Immature natural killer cell (primary cell): ENCODE results near the gene SPRN. TPM values are rescaled to one million over a fixed set of nuclear protein-coding genes. Genes with fewer than 3 reads are reported as not detected.
"Not testable (repeated sequence)": the region's sequence is repeated elsewhere in the genome, so short reads cannot be mapped to it uniquely, and the experiment has no call there.

Experiments
- DNase-seq, 3 donors: peaks; one replicate each; pipeline ENCODE4 v3.0.0; 2022; ENCODE audit warnings: mixed read lengths in 1 of 3
- H3K27ac Mint-ChIP-seq, 6 donors: one replicate each; pipeline ENCODE4 v1.8.0; 2020; ENCODE audit warnings: mixed read lengths in 6 of 6, mild to moderate bottlenecking in 5 of 6, inconsistent platforms in 4 of 6, moderate library complexity in 3 of 6
- H3K27me3 Mint-ChIP-seq, 3 donors: one replicate each; pipeline ENCODE4 v1.8.0; 2020 to 2021; ENCODE audit warnings: low read depth in 3 of 3, mild to moderate bottlenecking in 3 of 3, mixed read lengths in 3 of 3, moderate library complexity in 3 of 3, inconsistent platforms in 1 of 3
- H3K36me3 Mint-ChIP-seq, 3 donors: one replicate each; pipeline ENCODE4 v1.8.0; 2020; ENCODE audit warnings: mixed read lengths in 3 of 3, inconsistent platforms in 2 of 3, mild to moderate bottlenecking in 2 of 3
- H3K4me1 Mint-ChIP-seq, 2 donors: one replicate each; pipeline ENCODE4 v1.8.0; 2020; ENCODE audit warnings: inconsistent platforms in 2 of 2, mild to moderate bottlenecking in 2 of 2, mixed read lengths in 2 of 2, moderate library complexity in 1 of 2
- H3K4me3 Mint-ChIP-seq, 5 donors: one replicate each; pipeline ENCODE4 v1.8.0; 2020; ENCODE audit warnings: mild to moderate bottlenecking in 5 of 5, mixed read lengths in 5 of 5, inconsistent platforms in 3 of 5, moderate library complexity in 3 of 5
- H3K9me3 Mint-ChIP-seq, 6 donors: one replicate each; pipeline ENCODE4 v1.8.0; 2020; ENCODE audit warnings: mild to moderate bottlenecking in 6 of 6, mixed read lengths in 6 of 6, inconsistent platforms in 4 of 6, moderate library complexity in 3 of 6
- polyA plus RNA-seq, 3 donors: library from polyadenylated mRNA; unstranded; fragments of 300-500 nt; fragmentation: Illumina TruSeq; gene quantifications; one replicate each; pipeline ENCODE4 v1.2.3, GENCODE V29; 2021

Gene SPRN, protein sequence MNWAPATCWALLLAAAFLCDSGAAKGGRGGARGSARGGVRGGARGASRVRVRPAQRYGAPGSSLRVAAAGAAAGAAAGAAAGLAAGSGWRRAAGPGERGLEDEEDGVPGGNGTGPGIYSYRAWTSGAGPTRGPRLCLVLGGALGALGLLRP
- under 1 TPM in 2 of 3 donors, not detected in 1; 0.30 to 0.37 TPM for polyA plus RNA-seq

DNA sequence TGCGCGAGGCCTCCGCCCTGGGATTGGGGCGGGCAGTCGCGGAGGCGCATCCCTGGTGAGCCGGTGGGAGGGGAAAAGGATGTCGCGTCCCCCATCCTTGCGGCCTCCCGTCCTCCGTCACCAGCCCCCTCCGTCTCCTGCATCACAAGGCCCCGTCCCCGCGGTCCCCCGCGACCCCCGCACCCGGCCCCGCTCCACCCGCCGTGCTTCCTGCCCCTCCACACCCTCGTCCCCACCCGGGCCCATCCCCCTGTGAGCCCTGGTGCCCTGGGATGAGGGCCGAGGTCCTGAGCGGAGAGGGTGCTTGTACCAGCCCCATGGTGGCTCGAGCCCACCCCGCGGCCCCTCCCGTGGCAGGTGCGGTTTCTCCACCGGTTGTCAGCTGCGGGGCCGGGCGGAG is at the start of gene SPRN:
TSS of gene SPRN (minus strand) at position 25 of the 400 bp plus-strand sequence. CDS start 944 bp downstream, outside the sequence.
- not testable (repeated sequence) for H3K4me1 Mint-ChIP-seq, DNase-seq, H3K27ac Mint-ChIP-seq, H3K36me3 Mint-ChIP-seq, H3K27me3 Mint-ChIP-seq
- peak within 1 kb of the TSS in 2 of 5 donors; percentile 42 to 54 for H3K4me3 Mint-ChIP-seq
- peaks cover 0 to 11% (median 2%) of the 10 kb centered on the region in 6 donors for H3K9me3 Mint-ChIP-seq

DNA sequence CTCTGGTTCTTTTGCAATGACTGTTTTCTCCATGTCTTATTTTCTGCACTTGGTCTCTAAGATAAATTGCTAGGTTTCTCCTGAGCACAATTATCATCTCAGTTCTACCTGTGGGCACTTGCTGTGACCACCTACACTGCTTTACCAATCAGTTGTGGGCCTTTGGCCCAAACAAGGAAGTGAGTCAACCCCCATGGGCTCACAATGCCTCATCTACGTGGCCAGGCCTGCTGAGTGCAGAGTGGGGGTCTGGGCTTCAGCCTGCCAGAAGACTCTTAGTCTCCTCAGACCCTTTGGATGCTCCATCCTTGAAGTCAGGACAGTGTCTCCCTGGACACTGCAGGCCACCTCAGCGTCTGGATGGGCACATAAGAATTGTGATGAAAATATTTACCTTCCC is 49.6 kb upstream of the SPRN start:
- H3K4me3 Mint-ChIP-seq = peak overlapping the region in 1 of 5 donors; percentile 53
- peaks cover 0 to 2% (median 0%) of the 10 kb centered on the region in 3 donors for H3K27me3 Mint-ChIP-seq
- peaks cover 0 to 9% (median 7%) of the 10 kb centered on the region in 3 donors for H3K36me3 Mint-ChIP-seq
- H3K27ac Mint-ChIP-seq = peak overlapping the region in 5 of 6 donors; percentile 12 to 92 (median 68)
- H3K9me3 Mint-ChIP-seq = no peaks in the 10 kb centered on the region
- H3K4me1 Mint-ChIP-seq = peaks cover 26 to 29% of the 10 kb centered on the region in 2 donors
- DNase-seq = no peak

DNA sequence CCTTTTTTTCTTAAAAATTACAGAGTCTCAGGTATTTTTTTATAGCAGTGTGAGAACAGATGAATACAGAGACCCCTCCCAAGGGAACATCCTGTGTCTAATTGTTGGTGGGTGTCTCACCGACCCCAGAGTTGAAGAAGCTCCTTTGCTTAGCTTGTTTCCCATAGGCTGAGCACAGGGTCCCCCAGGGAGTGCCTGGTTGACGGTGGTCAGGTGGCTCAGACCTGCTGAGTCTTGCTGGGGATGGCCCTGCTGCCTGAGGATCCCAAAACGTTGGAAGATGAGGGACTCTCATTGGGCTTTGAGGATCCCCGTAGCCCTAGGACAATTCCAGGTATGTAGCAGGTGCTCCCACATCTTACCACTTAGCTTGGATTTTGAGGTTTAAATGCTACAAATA is 48.8 kb upstream of the SPRN start:
- Mint-ChIP-seq H3K9me3 (no peaks in the 10 kb centered on the region), H3K4me1 (peaks cover 26 to 29% of the 10 kb centered on the region in 2 donors), H3K4me3 (no peak overlapping the region), H3K27me3 (peaks cover 0 to 2% (median 0%) of the 10 kb centered on the region in 3 donors), H3K36me3 (peaks cover 2 to 11% (median 9%) of the 10 kb centered on the region in 3 donors), H3K27ac (peak overlapping the region in 1 of 6 donors; percentile 58)
- no peak for DNase-seq

DNA sequence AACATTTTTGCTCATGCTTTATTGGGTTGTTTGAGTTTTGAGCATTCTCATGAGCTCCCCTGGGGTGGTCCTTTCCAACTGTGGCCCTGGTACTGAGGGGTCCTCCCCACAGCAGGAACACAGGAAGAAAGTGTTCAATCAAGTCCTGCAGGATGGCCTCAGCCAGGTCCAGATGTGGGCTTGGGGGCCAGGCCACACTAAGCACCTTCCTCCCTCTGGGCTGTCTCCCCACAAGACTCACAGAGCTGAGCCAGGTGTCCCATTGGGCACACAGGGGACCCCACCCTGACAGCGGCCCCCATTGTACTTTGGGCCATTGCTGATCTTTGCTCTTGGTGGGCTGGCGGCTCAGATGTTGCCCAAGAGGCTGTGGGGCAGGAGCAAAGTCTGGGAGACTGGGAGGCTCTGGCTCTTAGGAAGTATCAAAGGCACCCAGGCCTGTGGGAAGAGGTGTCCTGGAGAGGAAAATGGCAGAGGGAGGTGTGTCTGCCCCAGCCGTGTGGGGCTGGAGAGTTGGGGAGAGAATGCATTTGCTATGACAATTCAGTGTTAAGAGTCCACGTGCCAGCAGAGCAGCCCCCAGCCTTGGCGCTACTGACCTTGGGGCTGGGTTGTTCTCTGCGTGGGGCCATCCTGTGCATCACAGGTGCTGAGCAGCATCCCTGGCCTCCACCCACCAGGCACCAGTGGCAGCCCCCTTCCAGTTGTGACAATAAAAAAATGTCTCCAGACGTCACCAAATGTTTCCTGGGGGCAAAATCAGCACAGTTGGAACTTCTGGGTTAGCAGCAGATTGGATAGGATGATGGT is 47.1 kb upstream of the SPRN start:
- Mint-ChIP-seq H3K27ac (no peak overlapping the region), H3K36me3 (peaks cover 4 to 13% (median 13%) of the 10 kb centered on the region in 3 donors), H3K9me3 (no peaks in the 10 kb centered on the region), H3K4me1 (peaks cover 26 to 29% of the 10 kb centered on the region in 2 donors), H3K27me3 (peaks cover 0 to 2% (median 0%) of the 10 kb centered on the region in 3 donors), H3K4me3 (no peak overlapping the region)
- no peak for DNase-seq

DNA sequence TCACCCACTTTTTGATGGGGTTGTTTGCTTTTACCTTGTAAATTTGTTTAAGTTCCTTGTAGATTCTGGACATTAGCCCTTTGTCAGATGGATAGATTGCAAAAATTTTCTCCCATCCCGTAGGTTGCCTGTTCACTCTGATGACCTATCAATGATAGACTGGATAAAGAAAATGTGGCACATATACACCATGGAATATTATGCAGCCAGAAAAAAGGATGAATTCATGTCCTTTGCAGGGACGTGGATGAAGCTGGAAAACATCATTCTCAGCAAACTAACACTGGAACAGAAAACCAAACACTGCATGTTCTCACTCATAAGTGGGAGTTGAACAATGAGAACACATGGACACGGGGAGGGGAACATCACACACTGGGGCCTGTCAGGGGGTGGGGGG is 44.8 kb upstream of the SPRN start:
- H3K27ac Mint-ChIP-seq, H3K9me3 Mint-ChIP-seq, DNase-seq, H3K4me3 Mint-ChIP-seq, H3K4me1 Mint-ChIP-seq, H3K27me3 Mint-ChIP-seq: not testable (repeated sequence)
- peaks cover 4 to 13% (median 13%) of the 10 kb centered on the region in 3 donors for H3K36me3 Mint-ChIP-seq

DNA sequence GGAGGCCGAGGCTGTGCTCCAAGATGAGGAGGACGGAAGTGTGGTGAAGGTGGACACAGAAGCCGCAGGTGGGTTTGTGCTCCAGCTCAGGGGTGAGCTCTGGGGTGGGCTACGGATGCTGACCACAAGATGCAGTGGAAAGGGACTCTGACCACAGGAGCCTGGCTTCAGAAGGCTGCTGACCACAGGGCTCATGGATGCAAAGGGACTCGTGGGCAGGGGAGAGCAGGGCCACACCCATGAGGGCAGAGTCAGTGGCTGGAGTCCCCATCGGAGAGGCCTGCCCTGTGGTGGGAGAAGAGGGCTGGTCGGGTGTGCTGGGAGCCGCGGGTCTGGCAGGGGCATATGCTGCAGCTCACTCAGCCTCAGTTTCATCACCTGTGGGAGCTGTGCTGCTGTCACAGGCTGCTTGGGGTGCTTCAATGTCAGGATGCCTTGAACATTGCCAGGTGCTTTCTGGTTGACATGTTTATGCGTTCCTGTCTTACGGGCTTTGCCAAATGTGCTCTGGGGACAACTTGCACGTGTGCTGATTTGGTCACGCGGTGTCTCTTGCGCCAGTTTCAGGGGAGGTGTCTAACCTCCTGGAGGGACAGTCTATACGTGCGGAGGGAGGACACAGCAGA is 43.0 kb upstream of the SPRN start:
- Mint-ChIP-seq H3K27me3 (no peaks in the 10 kb centered on the region), H3K4me1 (no peaks in the 10 kb centered on the region), H3K4me3 (no peak overlapping the region), H3K27ac (no peak overlapping the region), H3K9me3 (peaks cover 0 to 2% (median 0%) of the 10 kb centered on the region in 6 donors), H3K36me3 (peaks cover 4 to 13% (median 9%) of the 10 kb centered on the region in 3 donors)
- DNase-seq = no peak

DNA sequence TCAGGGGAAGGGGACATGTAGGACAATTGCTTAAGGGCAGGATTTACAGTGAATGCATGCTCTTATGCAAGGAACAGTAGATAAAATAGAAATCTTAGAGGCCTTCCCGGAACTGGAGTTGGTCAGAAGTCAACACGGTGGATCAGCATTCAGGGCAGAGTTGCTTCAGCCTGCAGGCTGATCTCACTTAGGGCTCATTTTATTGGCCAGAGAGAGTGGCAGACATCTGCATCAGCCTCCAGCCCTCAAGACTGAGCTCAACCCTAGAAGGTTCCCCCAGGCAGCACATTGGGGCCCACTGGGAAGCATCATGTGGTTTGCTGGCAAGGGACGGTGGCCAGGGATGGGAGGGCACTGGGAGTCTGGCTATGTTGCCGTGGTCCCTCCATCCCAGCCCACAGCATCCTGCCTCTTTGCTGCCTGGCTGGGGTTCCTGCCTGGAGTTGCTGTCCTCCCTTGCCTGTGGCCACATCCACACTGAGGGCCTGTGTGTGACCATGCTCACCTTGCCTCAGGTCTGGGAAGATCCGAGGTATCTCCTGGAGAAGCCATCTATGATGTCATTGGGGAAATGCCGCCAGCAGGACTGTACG is 42.4 kb upstream of the SPRN start:
- H3K27me3 Mint-ChIP-seq = no peaks in the 10 kb centered on the region
- H3K9me3 Mint-ChIP-seq = peaks cover 0 to 2% (median 0%) of the 10 kb centered on the region in 6 donors
- H3K4me1 Mint-ChIP-seq = no peaks in the 10 kb centered on the region
- no peak overlapping the region for H3K27ac Mint-ChIP-seq
- H3K36me3 Mint-ChIP-seq = peaks cover 4 to 13% (median 9%) of the 10 kb centered on the region in 3 donors
- no peak for DNase-seq
- no peak overlapping the region for H3K4me3 Mint-ChIP-seq

DNA sequence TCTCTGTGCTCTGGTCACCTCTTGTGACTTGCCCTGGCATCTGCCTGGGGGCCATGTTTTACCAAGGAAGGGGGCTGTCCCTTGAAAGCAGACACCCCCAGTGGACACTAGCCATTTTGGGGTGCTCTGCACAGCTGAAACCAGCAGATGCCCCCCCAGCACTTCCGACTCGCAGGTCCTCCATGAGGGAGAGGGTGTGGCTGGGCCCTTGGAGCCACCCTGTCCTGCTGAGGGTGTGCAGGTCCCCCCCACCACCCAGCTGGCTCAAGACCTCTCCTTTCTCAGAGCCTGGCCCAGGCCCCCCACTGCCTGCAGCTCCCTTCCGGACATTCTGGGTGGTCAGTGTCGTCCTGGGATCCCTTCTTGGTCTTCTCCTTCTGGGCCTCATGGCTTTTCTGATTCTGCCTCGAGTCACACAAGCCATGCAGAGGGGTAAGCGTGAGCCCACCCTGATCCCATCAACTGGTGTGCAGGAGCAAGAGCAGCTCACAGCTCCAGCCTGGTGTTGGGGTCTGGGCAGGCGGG is 41.6 kb upstream of the SPRN start:
- Mint-ChIP-seq H3K9me3 (peaks cover 0 to 2% (median 0%) of the 10 kb centered on the region in 6 donors), H3K4me3 (no peak overlapping the region), H3K4me1 (no peaks in the 10 kb centered on the region)

DNA sequence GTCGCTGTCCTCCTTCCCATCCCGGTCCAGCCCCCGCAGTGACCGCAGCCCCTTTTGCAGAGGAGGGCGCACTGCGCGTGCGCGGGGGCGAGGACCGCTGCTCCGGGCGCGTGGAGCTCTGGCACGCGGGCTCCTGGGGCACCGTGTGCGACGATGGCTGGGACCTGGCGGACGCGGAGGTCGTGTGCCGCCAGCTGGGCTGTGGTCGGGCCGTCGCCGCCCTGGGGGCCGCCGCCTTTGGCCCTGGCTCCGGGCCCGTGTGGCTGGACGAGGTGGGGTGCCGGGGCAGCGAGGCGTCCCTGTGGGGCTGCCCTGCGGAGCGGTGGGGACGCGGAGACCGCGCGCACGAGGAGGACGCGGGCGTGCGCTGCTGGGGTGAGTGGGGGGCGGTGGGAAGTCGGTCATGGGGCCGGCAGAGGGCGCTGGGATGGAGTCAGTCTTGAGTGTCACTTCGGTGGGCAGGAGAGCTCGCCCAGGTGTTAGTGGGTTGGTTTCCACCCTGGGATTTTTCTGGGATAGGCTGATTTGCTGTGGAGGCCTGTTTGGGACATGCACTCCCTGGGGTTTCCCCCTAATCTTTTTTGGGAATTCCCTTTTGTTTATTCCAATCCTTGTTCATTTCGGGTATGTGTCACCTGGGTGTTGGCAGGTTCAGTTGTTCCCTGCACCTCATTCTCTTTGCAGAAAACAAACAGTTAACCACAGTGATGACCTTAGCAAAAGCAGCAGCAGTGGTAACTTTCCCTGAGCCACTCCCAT is 40.9 kb upstream of the SPRN start:
- H3K36me3 Mint-ChIP-seq = peaks cover 4 to 10% (median 6%) of the 10 kb centered on the region in 3 donors
- no peaks in the 10 kb centered on the region for H3K27me3 Mint-ChIP-seq
- no peaks in the 10 kb centered on the region for H3K4me1 Mint-ChIP-seq
- no peak overlapping the region for H3K27ac Mint-ChIP-seq
- H3K4me3 Mint-ChIP-seq = no peak overlapping the region
- peaks cover 0 to 2% (median 0%) of the 10 kb centered on the region in 6 donors for H3K9me3 Mint-ChIP-seq
- no peak for DNase-seq

More for the DNA sequence above, 41.6 kb upstream of the SPRN start:
- H3K27me3 Mint-ChIP-seq = no peaks in the 10 kb centered on the region
- peaks cover 4 to 13% (median 9%) of the 10 kb centered on the region in 3 donors for H3K36me3 Mint-ChIP-seq
- DNase-seq = no peak
- H3K27ac Mint-ChIP-seq = no peak overlapping the region

DNA sequence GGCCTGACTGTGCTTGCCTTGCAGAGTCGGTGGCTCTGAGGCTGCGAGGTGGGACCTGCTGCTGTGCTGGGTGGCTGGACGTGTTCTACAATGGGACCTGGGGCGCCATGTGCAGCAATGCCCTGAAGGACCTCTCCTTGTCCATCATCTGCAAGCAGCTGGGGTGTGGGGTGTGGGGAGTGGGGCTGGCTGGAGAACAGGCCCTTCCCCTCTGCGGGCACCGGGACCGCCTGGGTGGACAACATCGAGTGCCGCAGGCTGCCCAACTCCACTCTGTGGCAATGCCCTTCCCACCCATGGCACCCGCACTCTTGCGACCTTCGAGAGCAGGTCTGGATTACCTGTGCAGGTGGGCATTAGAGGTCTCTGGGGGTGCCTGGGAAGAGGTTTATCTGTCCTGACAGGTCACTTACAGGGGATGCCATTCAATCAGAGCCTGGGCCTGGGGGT is 40.2 kb upstream of the SPRN start:
- H3K4me3 Mint-ChIP-seq = no peak overlapping the region
- no peak for DNase-seq
- H3K27ac Mint-ChIP-seq = no peak overlapping the region
- H3K9me3 Mint-ChIP-seq = peaks cover 0 to 2% (median 0%) of the 10 kb centered on the region in 6 donors
- no peaks in the 10 kb centered on the region for H3K27me3 Mint-ChIP-seq
- H3K36me3 Mint-ChIP-seq = peaks cover 4 to 6% (median 4%) of the 10 kb centered on the region in 3 donors
- H3K4me1 Mint-ChIP-seq = no peaks in the 10 kb centered on the region

DNA sequence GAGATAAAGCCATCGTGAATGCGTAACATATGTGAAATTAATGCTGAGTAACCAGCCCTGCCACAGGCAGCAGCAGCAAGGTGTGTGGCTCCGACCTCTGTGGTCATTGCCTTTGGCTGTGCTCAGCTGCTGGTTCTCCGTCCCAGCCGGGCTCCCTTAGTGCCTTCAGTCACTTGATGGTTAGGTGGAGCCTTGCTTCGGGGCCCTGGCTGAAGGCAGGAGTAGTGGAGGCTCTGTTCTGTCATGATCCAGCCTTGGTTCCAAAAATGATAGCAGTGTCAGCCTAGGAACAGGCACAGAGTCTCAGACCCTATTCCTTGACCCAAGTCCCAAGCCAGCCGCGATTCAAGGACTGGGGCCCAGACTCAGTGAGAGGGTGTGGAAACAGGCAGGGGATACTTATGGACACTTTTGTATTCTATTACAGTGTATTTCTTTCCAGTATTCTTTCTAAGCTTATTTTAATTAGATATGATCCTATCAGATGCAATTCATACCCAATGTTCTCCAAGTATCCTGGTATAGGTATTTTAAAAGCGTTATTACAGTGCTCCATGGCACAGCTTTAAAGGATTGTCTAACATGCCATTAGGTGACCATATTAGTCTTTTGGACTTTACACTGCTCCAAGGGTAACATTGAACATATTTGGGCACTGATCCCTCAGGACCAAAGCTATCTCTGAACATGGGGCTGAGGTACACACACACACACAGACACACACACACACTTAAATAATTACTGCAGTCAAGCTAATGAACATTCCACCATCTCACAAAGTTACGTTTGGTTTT is 38.3 kb upstream of the SPRN start:
- Mint-ChIP-seq H3K4me3 (no peak overlapping the region), H3K4me1 (no peaks in the 10 kb centered on the region), H3K27ac (no peak overlapping the region), H3K36me3 (no peaks in the 10 kb centered on the region), H3K9me3 (peaks cover 0 to 2% (median 0%) of the 10 kb centered on the region in 6 donors), H3K27me3 (no peaks in the 10 kb centered on the region)
- DNase-seq = no peak

DNA sequence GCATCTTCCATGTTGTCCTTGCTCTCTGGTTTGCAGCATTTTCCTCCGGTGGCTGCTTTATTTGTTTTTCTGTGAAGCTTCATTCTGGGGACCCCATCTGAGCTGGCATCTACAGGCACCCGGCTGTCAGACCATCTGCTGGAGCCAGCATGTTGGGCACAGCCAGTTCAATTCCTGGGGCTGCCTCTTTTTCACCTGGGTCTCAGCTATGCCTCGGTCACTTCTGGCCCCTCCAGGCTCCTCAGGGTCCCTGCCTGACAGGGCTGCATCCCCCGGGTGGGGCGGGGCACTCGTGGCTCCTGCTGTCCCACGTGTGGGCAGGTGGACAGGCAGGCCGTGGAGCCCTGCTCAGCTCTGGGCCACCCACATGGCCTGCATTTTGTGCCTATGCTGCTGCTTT is 37.4 kb upstream of the SPRN start:
- no peak overlapping the region for H3K4me3 Mint-ChIP-seq
- no peak for DNase-seq
- no peaks in the 10 kb centered on the region for H3K4me1 Mint-ChIP-seq
- H3K27ac Mint-ChIP-seq = no peak overlapping the region
- H3K36me3 Mint-ChIP-seq = no peaks in the 10 kb centered on the region
- H3K27me3 Mint-ChIP-seq = no peaks in the 10 kb centered on the region
- peaks cover 0 to 2% (median 0%) of the 10 kb centered on the region in 6 donors for H3K9me3 Mint-ChIP-seq
